Neural cell (in vitro differentiated cells): ENCODE measurements around the gene DTYMK. TPM values are rescaled to one million over a fixed set of nuclear protein-coding genes. Genes with fewer than 3 reads are reported as not detected.

Source experiments
- H2AFZ ChIP-seq: fragments of 200-600, 300-800 bp; sonication (generic), shearing (Covaris generic); 2 replicates; pipeline ENCODE4 v1.6.0; 2014; ENCODE audit warnings: low read depth, mild to moderate bottlenecking, antibody characterized with exemption, low read length, moderate library complexity
- H3F3A ChIP-seq: fragments of 200-600 bp; shearing (Covaris generic); 2 replicates; pipeline ENCODE4 v1.6.1; 2016; ENCODE audit warnings: mild to moderate bottlenecking, moderate library complexity, mixed read lengths, antibody characterized with exemption, low read length; ENCODE audit not compliant: insufficient read depth, poor library complexity, severe bottlenecking
- H3K27ac ChIP-seq: fragments of 200-600, 300-800 bp; sonication (generic), shearing (Covaris generic); 2 replicates; pipeline ENCODE4 v1.5.1; 2014; ENCODE audit warnings: mild to moderate bottlenecking, low read length, moderate library complexity
- H3K27me3 ChIP-seq: fragments of 300-800, 200-600 bp; sonication (generic), shearing (Covaris generic); 2 replicates; pipeline ENCODE4 v1.6.0; 2014; ENCODE audit warnings: mild to moderate bottlenecking, low read depth, low read length, moderate library complexity; ENCODE audit not compliant: insufficient read depth
- H3K36me3 ChIP-seq: fragments of 300-800, 200-600 bp; sonication (generic), shearing (Covaris generic); 2 replicates; pipeline ENCODE4 v1.5.1; 2014; ENCODE audit warnings: mild to moderate bottlenecking, antibody characterized with exemption, low read length, moderate library complexity; ENCODE audit not compliant: insufficient read depth
- H3K4me2 ChIP-seq: fragments of 300-800, 200-600 bp; sonication (generic), shearing (Covaris generic); 2 replicates; pipeline ENCODE4 v1.6.0; 2014; ENCODE audit warnings: mild to moderate bottlenecking, low read length
- H3K4me3 ChIP-seq: fragments of 300-800, 200-600 bp; sonication (generic), shearing (Covaris generic); 2 replicates; pipeline ENCODE4 v1.5.1; 2014; ENCODE audit warnings: mild to moderate bottlenecking, low read length, moderate library complexity
- H3K79me2 ChIP-seq: fragments of 200-600 bp; shearing (Covaris generic); replicated peaks from 2 replicates; pipeline ENCODE4 v1.6.0; 2014; ENCODE audit warnings: mild to moderate bottlenecking, low read length, moderate library complexity; ENCODE audit not compliant: insufficient read depth
- H3K9ac ChIP-seq: fragments of 300-800, 200-600 bp; sonication (generic), shearing (Covaris generic); 2 replicates; pipeline ENCODE4 v1.6.1; 2016; ENCODE audit warnings: mild to moderate bottlenecking, low read length, mixed read lengths
- H3K9me2 ChIP-seq: fragments of 200-600 bp; shearing (Covaris generic); 2 replicates; pipeline ENCODE4 v1.6.1; 2016; ENCODE audit warnings: mild to moderate bottlenecking, low read length, mixed read lengths; ENCODE audit not compliant: insufficient read depth
- H3K9me3 ChIP-seq: fragments of 200-600, 300-800 bp; sonication (generic), shearing (Covaris generic); 2 replicates; pipeline ENCODE4 v1.6.1; 2016; ENCODE audit warnings: mild to moderate bottlenecking, mixed run types, low read length, moderate library complexity, mixed read lengths
- H4K20me1 ChIP-seq: fragments of 200-600 bp; shearing (Covaris generic); 2 replicates; pipeline ENCODE4 v1.6.1; 2016; ENCODE audit warnings: mild to moderate bottlenecking, mixed run types; ENCODE audit not compliant: insufficient read depth
- EP300 ChIP-seq: fragments of 450-650 bp; conservative IDR thresholded peaks from 2 replicates; pipeline ENCODE4 v1.6.1; 2014; ENCODE audit warnings: antibody characterized with exemption, mild to moderate bottlenecking, moderate library complexity; ENCODE audit not compliant: poor library complexity, severe bottlenecking
- EZH2 ChIP-seq: fragments of 200-600, 300-800 bp; shearing (Covaris generic), sonication (generic); IDR thresholded peaks from 2 replicates; pipeline ENCODE4 v1.6.1; 2014; ENCODE audit warnings: antibody characterized with exemption, low read length, borderline replicate concordance, mild to moderate bottlenecking; ENCODE audit not compliant: insufficient read depth, poor library complexity, severe bottlenecking
- MXI1 ChIP-seq: fragments of 450-650 bp; conservative IDR thresholded peaks from 2 replicates; pipeline ENCODE4 v1.6.1; 2014; ENCODE audit warnings: antibody characterized with exemption, mild to moderate bottlenecking; ENCODE audit not compliant: poor library complexity, severe bottlenecking
- POLR2AphosphoS5 ChIP-seq: IDR thresholded peaks from 2 replicates; pipeline ENCODE4 v1.6.1; 2012
- RAD21 ChIP-seq: fragments of 450-650 bp; conservative IDR thresholded peaks from 2 replicates; pipeline ENCODE4 v1.6.1; 2014; ENCODE audit warnings: antibody characterized with exemption, mild to moderate bottlenecking, moderate library complexity
- SMC3 ChIP-seq: fragments of 450-650 bp; conservative IDR thresholded peaks from 2 replicates; pipeline ENCODE4 v1.6.1; 2014; ENCODE audit warnings: antibody characterized with exemption, mild to moderate bottlenecking, moderate library complexity; ENCODE audit not compliant: poor library complexity
- TAF1 ChIP-seq: IDR thresholded peaks from 2 replicates; pipeline ENCODE4 v1.6.1; 2012; ENCODE audit warnings: low read depth
- polyA plus RNA-seq: library from polyadenylated mRNA; depleted of rRNA; stranded (reverse); fragments of >200 nt; gene quantifications from 2 replicates; pipeline ENCODE4 v1.2.3, GENCODE V29; 2014
- TF ChIP-seq, protein P1 (sequence below): fragments of 450-650 bp; IDR thresholded peaks from 2 replicates; pipeline ENCODE4 v1.5.1; 2014; ENCODE audit warnings: antibody characterized with exemption, mild to moderate bottlenecking, moderate library complexity; ENCODE audit not compliant: poor library complexity, severe bottlenecking
- TF ChIP-seq, protein P2 (sequence below): IDR thresholded peaks from 2 replicates; pipeline ENCODE4 v1.6.1; 2012; ENCODE audit warnings: borderline replicate concordance

The DTYMK gene
- polyA plus RNA-seq, 1 donor from 2014 or later = 33.5 TPM

DNA sequence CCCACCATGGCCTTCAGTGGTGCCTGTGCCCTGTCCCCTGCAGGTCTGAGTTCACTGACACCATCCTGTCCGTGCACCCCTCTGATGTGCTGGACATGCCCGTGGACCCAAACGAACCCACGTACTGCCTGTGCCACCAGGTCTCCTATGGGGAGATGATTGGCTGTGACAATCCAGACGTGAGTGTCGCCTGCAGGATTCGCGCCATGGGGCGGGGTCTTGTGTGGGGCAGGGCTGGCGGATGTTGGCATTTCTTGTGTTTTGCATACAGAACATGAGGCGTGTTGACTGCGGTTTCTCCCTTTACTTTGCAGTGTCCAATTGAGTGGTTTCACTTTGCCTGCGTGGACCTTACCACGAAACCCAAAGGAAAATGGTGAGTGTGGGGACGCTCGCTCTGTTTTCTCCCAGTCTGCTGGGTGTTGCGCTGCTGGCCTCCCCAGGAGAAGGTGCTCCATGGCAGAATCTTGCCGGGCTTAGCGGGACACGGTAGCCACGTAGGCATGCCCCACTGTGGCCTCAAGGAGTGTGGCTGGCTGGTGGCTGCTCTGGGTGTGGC is 36.4 kb upstream of the DTYMK start:
- Histone ChIP-seq H3K9me3 (peaks cover 12% of the 10 kb centered on the region), H3K9ac (no peak overlapping the region), H4K20me1 (no peaks in the 10 kb centered on the region), H3K27me3 (no peaks in the 10 kb centered on the region), H3F3A (no peaks in the 10 kb centered on the region), H3K4me2 (no peak overlapping the region), H3K4me3 (no peak overlapping the region), H3K9me2 (no peaks in the 10 kb centered on the region), H3K27ac (no peak overlapping the region), H3K36me3 (peaks cover 19% of the 10 kb centered on the region), H3K79me2 (no peaks in the 10 kb centered on the region), H2AFZ (no peak overlapping the region)
- TF ChIP-seq EP300 (no peak), POLR2AphosphoS5 (no peak), RAD21 (no peak), EZH2 (no peak), TAF1 (no peak), SMC3 (no peak), MXI1 (no peak)
- TF ChIP-seq, protein P1, sequence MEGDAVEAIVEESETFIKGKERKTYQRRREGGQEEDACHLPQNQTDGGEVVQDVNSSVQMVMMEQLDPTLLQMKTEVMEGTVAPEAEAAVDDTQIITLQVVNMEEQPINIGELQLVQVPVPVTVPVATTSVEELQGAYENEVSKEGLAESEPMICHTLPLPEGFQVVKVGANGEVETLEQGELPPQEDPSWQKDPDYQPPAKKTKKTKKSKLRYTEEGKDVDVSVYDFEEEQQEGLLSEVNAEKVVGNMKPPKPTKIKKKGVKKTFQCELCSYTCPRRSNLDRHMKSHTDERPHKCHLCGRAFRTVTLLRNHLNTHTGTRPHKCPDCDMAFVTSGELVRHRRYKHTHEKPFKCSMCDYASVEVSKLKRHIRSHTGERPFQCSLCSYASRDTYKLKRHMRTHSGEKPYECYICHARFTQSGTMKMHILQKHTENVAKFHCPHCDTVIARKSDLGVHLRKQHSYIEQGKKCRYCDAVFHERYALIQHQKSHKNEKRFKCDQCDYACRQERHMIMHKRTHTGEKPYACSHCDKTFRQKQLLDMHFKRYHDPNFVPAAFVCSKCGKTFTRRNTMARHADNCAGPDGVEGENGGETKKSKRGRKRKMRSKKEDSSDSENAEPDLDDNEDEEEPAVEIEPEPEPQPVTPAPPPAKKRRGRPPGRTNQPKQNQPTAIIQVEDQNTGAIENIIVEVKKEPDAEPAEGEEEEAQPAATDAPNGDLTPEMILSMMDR = no peak
- TF ChIP-seq, protein P2, sequence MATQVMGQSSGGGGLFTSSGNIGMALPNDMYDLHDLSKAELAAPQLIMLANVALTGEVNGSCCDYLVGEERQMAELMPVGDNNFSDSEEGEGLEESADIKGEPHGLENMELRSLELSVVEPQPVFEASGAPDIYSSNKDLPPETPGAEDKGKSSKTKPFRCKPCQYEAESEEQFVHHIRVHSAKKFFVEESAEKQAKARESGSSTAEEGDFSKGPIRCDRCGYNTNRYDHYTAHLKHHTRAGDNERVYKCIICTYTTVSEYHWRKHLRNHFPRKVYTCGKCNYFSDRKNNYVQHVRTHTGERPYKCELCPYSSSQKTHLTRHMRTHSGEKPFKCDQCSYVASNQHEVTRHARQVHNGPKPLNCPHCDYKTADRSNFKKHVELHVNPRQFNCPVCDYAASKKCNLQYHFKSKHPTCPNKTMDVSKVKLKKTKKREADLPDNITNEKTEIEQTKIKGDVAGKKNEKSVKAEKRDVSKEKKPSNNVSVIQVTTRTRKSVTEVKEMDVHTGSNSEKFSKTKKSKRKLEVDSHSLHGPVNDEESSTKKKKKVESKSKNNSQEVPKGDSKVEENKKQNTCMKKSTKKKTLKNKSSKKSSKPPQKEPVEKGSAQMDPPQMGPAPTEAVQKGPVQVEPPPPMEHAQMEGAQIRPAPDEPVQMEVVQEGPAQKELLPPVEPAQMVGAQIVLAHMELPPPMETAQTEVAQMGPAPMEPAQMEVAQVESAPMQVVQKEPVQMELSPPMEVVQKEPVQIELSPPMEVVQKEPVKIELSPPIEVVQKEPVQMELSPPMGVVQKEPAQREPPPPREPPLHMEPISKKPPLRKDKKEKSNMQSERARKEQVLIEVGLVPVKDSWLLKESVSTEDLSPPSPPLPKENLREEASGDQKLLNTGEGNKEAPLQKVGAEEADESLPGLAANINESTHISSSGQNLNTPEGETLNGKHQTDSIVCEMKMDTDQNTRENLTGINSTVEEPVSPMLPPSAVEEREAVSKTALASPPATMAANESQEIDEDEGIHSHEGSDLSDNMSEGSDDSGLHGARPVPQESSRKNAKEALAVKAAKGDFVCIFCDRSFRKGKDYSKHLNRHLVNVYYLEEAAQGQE = no peak

DNA sequence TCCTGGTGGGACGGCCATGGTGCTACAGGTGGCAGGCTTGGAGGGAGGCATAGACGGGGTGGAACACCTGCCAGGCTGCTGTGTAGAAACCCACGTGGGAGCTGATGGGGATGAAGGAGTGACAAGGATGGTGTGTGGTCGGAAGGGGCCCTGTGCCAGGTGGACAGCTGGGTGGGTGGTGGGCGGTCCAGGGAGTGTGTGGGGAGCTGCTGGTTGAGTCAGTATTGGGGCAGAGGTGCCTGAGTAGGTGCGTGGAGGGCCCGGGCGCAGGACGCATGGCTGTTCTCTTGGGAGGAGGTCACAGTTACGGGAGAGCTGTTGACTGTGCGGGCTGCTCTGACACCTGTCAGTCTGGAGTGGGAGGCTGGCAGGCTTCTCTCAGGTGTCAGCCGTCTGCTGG is 35.2 kb upstream of the DTYMK start:
- Histone ChIP-seq H3K9me2 (no peaks in the 10 kb centered on the region), H3K4me3 (no peak overlapping the region), H3K4me2 (no peak overlapping the region), H3K27ac (no peak overlapping the region), H3K36me3 (peaks cover 19% of the 10 kb centered on the region), H3K9me3 (peaks cover 12% of the 10 kb centered on the region), H4K20me1 (no peaks in the 10 kb centered on the region), H2AFZ (no peak overlapping the region), H3K27me3 (no peaks in the 10 kb centered on the region), H3K79me2 (no peaks in the 10 kb centered on the region), H3F3A (no peaks in the 10 kb centered on the region), H3K9ac (no peak overlapping the region)
- TF ChIP-seq RAD21 (no peak), EZH2 (no peak), MXI1 (no peak), TAF1 (no peak), SMC3 (no peak), EP300 (no peak), POLR2AphosphoS5 (no peak)
- TF ChIP-seq, protein P2 = no peak
- TF ChIP-seq, protein P1 = no peak
